C1 segment of cervical spinal cord (tissue), 14 donors: ENCODE results near the gene BTBD9.

Experiments
- DNase-seq, 14 donors: peaks; one replicate each; lab custom pipeline; 2025; lab: John Stamatoyannopoulos, UW

The BTBD9 gene

GRCh38 chr6:38391206-38391605 is 248.5 kb downstream of the BTBD9 start:
- DNase-seq: no peak

GRCh38 chr6:38389875-38390274 is 249.9 kb downstream of the BTBD9 start:
- no peak for DNase-seq

- DNase-seq: no peak
These were observed 251.8 kb downstream of the BTBD9 start for GRCh38 chr6:38387971-38388370.

- no peak for DNase-seq
These were observed 252.3 kb downstream of the BTBD9 start for GRCh38 chr6:38387461-38387860.

- DNase-seq: no peak
These were observed 260.9 kb downstream of the BTBD9 start for GRCh38 chr6:38378801-38379200.

GRCh38 chr6:38375937-38376336 is 263.8 kb downstream of the BTBD9 start:
- no peak for DNase-seq

GRCh38 chr6:38375341-38375740 is 264.4 kb downstream of the BTBD9 start:
- no peak for DNase-seq

- no peak for DNase-seq
These were observed 267.8 kb downstream of the BTBD9 start for GRCh38 chr6:38371881-38372280.

GRCh38 chr6:38370653-38371601 is 268.8 kb downstream of the BTBD9 start:
- DNase-seq: no peak

- DNase-seq: no peak
These were observed 272.5 kb downstream of the BTBD9 start for GRCh38 chr6:38367231-38367630.

GRCh38 chr6:38366234-38366633 is 273.5 kb downstream of the BTBD9 start:
- no peak for DNase-seq

- no peak for DNase-seq
These were observed 275.0 kb downstream of the BTBD9 start for GRCh38 chr6:38364775-38365174.

GRCh38 chr6:38364127-38364526 is 275.6 kb downstream of the BTBD9 start:
- DNase-seq: no peak

- DNase-seq: no peak
These were observed 284.2 kb downstream of the BTBD9 start for GRCh38 chr6:38355519-38355918.

- DNase-seq: no peak
These were observed 284.8 kb downstream of the BTBD9 start for GRCh38 chr6:38354905-38355304.

GRCh38 chr6:38354037-38354381 is 285.7 kb downstream of the BTBD9 start:
- no peak for DNase-seq

GRCh38 chr6:38353310-38354036 is 286.3 kb downstream of the BTBD9 start:
- no peak for DNase-seq

GRCh38 chr6:38352636-38353035 is 287.1 kb downstream of the BTBD9 start:
- DNase-seq: no peak

- DNase-seq: no peak
These were observed 288.8 kb downstream of the BTBD9 start for GRCh38 chr6:38350942-38351341.

- DNase-seq: no peak
These were observed 289.5 kb downstream of the BTBD9 start for GRCh38 chr6:38350220-38350619.

- DNase-seq: no peak
These were observed 289.9 kb downstream of the BTBD9 start for GRCh38 chr6:38349795-38350194.

GRCh38 chr6:38349221-38349620 is 290.5 kb downstream of the BTBD9 start:
- DNase-seq: no peak

GRCh38 chr6:38348371-38348770 is 291.4 kb downstream of the BTBD9 start:
- no peak for DNase-seq
